ENCODE measurements around the gene CIB4. TPM values are rescaled to one million over a fixed set of nuclear protein-coding genes. Genes with fewer than 3 reads are reported as not detected.

Gene CIB4
- total and polyA plus RNA-seq, 2 experiments from 2014 or later, result not detected

- Histone ChIP-seq H3K27ac (no peak overlapping the region), H2AFZ (no peak overlapping the region), H3K4me3 (no peak overlapping the region), H3K79me2 (no peaks in the 10 kb centered on the region), H3K36me3 (replicated peaks; ENCODE audit: insufficient read depth, low read depth) (no peaks in the 10 kb centered on the region), H4K20me1 (ENCODE audit: insufficient read depth, poor library complexity, severe bottlenecking) (no peaks in the 10 kb centered on the region), H3K4me1 (ENCODE audit: insufficient read depth) (peaks cover 6% of the 10 kb centered on the region), H3K4me2 (no peak overlapping the region), H3K9me3 (ENCODE audit: low read depth) (no peaks in the 10 kb centered on the region), H3K27me3 (no peaks in the 10 kb centered on the region), H3K9me2 (replicated peaks; ENCODE audit: insufficient read depth) (no peaks in the 10 kb centered on the region)
- DNase-seq (ENCODE audit: low spot score), result no peak
- WGBS (ENCODE audit: low lambda C conversion rate, missing lambda C conversion rate), result 87% methylated on average over 3 of the region's 3 CpGs
- TF ChIP-seq CTCF (IDR thresholded peaks at IDR 0.05; ENCODE audit: poor library complexity), result no peak
- TF ChIP-seq EZH2phosphoT487 (IDR thresholded peaks at IDR 0.05; ENCODE audit: low read depth, severe bottlenecking, unreplicated experiment), result no peak
- no peak for TF ChIP-seq EZH2 (IDR thresholded peaks at IDR 0.05; ENCODE audit: borderline replicate concordance)
Measured at GRCh38 chr2:26681656-26682055, 40.5 kb upstream of the CIB4 start.

GRCh38 chr2:26679867-26680266 is 38.7 kb upstream of the CIB4 start:
- no peak for DNase-seq (ENCODE audit: low spot score)
- TF ChIP-seq EZH2phosphoT487 (IDR thresholded peaks at IDR 0.05; ENCODE audit: low read depth, severe bottlenecking, unreplicated experiment), result no peak
- TF ChIP-seq CTCF (IDR thresholded peaks at IDR 0.05; ENCODE audit: poor library complexity), result no peak
- TF ChIP-seq EZH2 (IDR thresholded peaks at IDR 0.05; ENCODE audit: borderline replicate concordance), result no peak
- Histone ChIP-seq H3K4me2 (no peak overlapping the region), H2AFZ (no peak overlapping the region), H3K27me3 (no peaks in the 10 kb centered on the region), H3K9me3 (ENCODE audit: low read depth) (no peaks in the 10 kb centered on the region), H3K4me3 (no peak overlapping the region), H3K36me3 (replicated peaks; ENCODE audit: insufficient read depth, low read depth) (no peaks in the 10 kb centered on the region), H3K9me2 (replicated peaks; ENCODE audit: insufficient read depth) (no peaks in the 10 kb centered on the region), H3K27ac (no peak overlapping the region), H3K79me2 (no peaks in the 10 kb centered on the region), H3K4me1 (ENCODE audit: insufficient read depth) (no peaks in the 10 kb centered on the region), H4K20me1 (ENCODE audit: insufficient read depth, poor library complexity, severe bottlenecking) (no peaks in the 10 kb centered on the region)
- 89% methylated on average over 4 of the region's 4 CpGs for WGBS (ENCODE audit: low lambda C conversion rate, missing lambda C conversion rate)

GRCh38 chr2:26678035-26678434 is 36.9 kb upstream of the CIB4 start:
- Histone ChIP-seq H3K27ac (no peak overlapping the region), H3K9me3 (ENCODE audit: low read depth) (no peaks in the 10 kb centered on the region), H3K4me3 (no peak overlapping the region), H3K9me2 (replicated peaks; ENCODE audit: insufficient read depth) (no peaks in the 10 kb centered on the region), H3K36me3 (replicated peaks; ENCODE audit: insufficient read depth, low read depth) (no peaks in the 10 kb centered on the region), H3K4me2 (no peak overlapping the region), H3K27me3 (no peaks in the 10 kb centered on the region), H3K4me1 (ENCODE audit: insufficient read depth) (no peaks in the 10 kb centered on the region), H4K20me1 (ENCODE audit: insufficient read depth, poor library complexity, severe bottlenecking) (no peaks in the 10 kb centered on the region), H2AFZ (no peak overlapping the region), H3K79me2 (no peaks in the 10 kb centered on the region)
- no peak for DNase-seq (ENCODE audit: low spot score)
- 95% methylated on average over 4 of the region's 4 CpGs for WGBS (ENCODE audit: low lambda C conversion rate, missing lambda C conversion rate)
- TF ChIP-seq EZH2phosphoT487 (IDR thresholded peaks at IDR 0.05; ENCODE audit: low read depth, severe bottlenecking, unreplicated experiment), result no peak
- no peak for TF ChIP-seq EZH2 (IDR thresholded peaks at IDR 0.05; ENCODE audit: borderline replicate concordance)
- TF ChIP-seq CTCF (IDR thresholded peaks at IDR 0.05; ENCODE audit: poor library complexity), result no peak

Data from hepatocyte (in vitro differentiated cells).